WTC11 (cell line): Measurements from ENCODE around the gene UVRAG. TPM values are rescaled to one million over a fixed set of nuclear protein-coding genes. Genes with fewer than 3 reads are reported as not detected.

Experiments used
- ATAC-seq: fragments of 200-7000 bp; cut with Tn5 transposase; 2 replicates; pipeline ENCODE4 v1.10.0; 2021; ENCODE audit warnings: mild to moderate bottlenecking, moderate library complexity
- CTCF ChIA-PET: fragments of 300-600 bp; sonication (Branson Sonifier 250); formaldehyde crosslinking; loops from one replicate; lab custom pipeline; 2021; ENCODE audit warnings: antibody characterized with exemption; lab: Charles Lee
- POLR2A ChIA-PET: fragments of 350-600 bp; sonication (Branson Sonifier 250); formaldehyde crosslinking; loops from one replicate; lab custom pipeline; 2021; ENCODE audit warnings: antibody characterized with exemption; lab: Charles Lee
- DNase-seq: peaks from one replicate; pipeline ENCODE4 v3.0.0; 2021; ENCODE audit warnings: low spot score
- H3K27ac Mint-ChIP-seq: 2 replicates; pipeline ENCODE4 v1.8.0; 2021; ENCODE audit warnings: mixed read lengths
- H3K27me3 Mint-ChIP-seq: 2 replicates; pipeline ENCODE4 v1.8.0; 2021; ENCODE audit warnings: low read depth, mild to moderate bottlenecking, moderate library complexity, mixed read lengths
- H3K36me3 Mint-ChIP-seq: 2 replicates; pipeline ENCODE4 v1.8.0; 2021; ENCODE audit warnings: mixed read lengths
- H3K4me1 Mint-ChIP-seq: 2 replicates; pipeline ENCODE4 v1.8.0; 2022; ENCODE audit warnings: mixed read lengths
- H3K4me3 Mint-ChIP-seq: 2 replicates; pipeline ENCODE4 v1.8.0; 2021; ENCODE audit warnings: mild to moderate bottlenecking, moderate library complexity, mixed read lengths
- H3K9me3 Mint-ChIP-seq: 2 replicates; pipeline ENCODE4 v1.8.0; 2021; ENCODE audit warnings: mixed read lengths
- ATF1 ChIP-seq: sonication (generic); formaldehyde crosslinking; IDR thresholded peaks from 2 replicates; pipeline ENCODE4 v1.8.1; 2023; ENCODE audit warnings: mild to moderate bottlenecking, moderate library complexity, missing genetic modification reagents
- ATF3 ChIP-seq: sonication (generic); formaldehyde crosslinking; conservative IDR thresholded peaks from 2 replicates; pipeline ENCODE4 v1.8.1; 2022; ENCODE audit warnings: mild to moderate bottlenecking, missing genetic modification reagents
- CREB1 ChIP-seq: sonication (generic); formaldehyde crosslinking; IDR thresholded peaks from 2 replicates; pipeline ENCODE4 v1.8.0; 2023; ENCODE audit warnings: mild to moderate bottlenecking, missing genetic modification reagents
- CREM ChIP-seq: sonication (generic); formaldehyde crosslinking; IDR thresholded peaks from 2 replicates; pipeline ENCODE4 v1.8.1; 2022; ENCODE audit warnings: mild to moderate bottlenecking, missing genetic modification reagents, moderate library complexity
- HMGA2 ChIP-seq: fragments of 250-450 bp; sonication (Bioruptor Pico); IDR thresholded peaks from 2 replicates; pipeline ENCODE4 v1.4.0; 2021; ENCODE audit warnings: mild to moderate bottlenecking, moderate library complexity
- NR2C2 ChIP-seq: sonication (generic); formaldehyde crosslinking; IDR thresholded peaks from 2 replicates; pipeline ENCODE4 v1.8.0; 2022; ENCODE audit warnings: mild to moderate bottlenecking, missing genetic modification reagents
- NR3C1 ChIP-seq: sonication (generic); formaldehyde crosslinking; conservative IDR thresholded peaks from 2 replicates; pipeline ENCODE4 v1.8.1; 2023; ENCODE audit warnings: low read depth, mild to moderate bottlenecking, missing genetic modification reagents
- PRDM15 ChIP-seq: sonication (generic); formaldehyde crosslinking; IDR thresholded peaks from 2 replicates; pipeline ENCODE4 v1.8.0; 2022; ENCODE audit warnings: missing genetic modification reagents
- PREB ChIP-seq: sonication (generic); formaldehyde crosslinking; IDR thresholded peaks from 2 replicates; pipeline ENCODE4 v1.8.1; 2022; ENCODE audit warnings: mild to moderate bottlenecking, missing genetic modification reagents, moderate library complexity, borderline replicate concordance
- SP1 ChIP-seq: sonication (generic); formaldehyde crosslinking; conservative IDR thresholded peaks from 2 replicates; pipeline ENCODE4 v1.8.1; 2022; ENCODE audit warnings: missing genetic modification reagents
- ZBTB43 ChIP-seq: sonication (generic); formaldehyde crosslinking; IDR thresholded peaks from 2 replicates; pipeline ENCODE4 v1.8.1; 2023; ENCODE audit warnings: mild to moderate bottlenecking, missing genetic modification reagents
- ZMAT4 ChIP-seq: fragments of 250-450 bp; sonication (Bioruptor Pico); IDR thresholded peaks from 2 replicates; pipeline ENCODE4 v1.9.0; 2021; ENCODE audit warnings: mild to moderate bottlenecking
- ZNF138 ChIP-seq: sonication (generic); formaldehyde crosslinking; conservative IDR thresholded peaks from 2 replicates; pipeline ENCODE4 v1.8.1; 2022; ENCODE audit warnings: mild to moderate bottlenecking, moderate library complexity, missing genetic modification reagents
- ZNF232 ChIP-seq: sonication (generic); formaldehyde crosslinking; IDR thresholded peaks from 2 replicates; pipeline ENCODE4 v1.8.0; 2022; ENCODE audit warnings: mild to moderate bottlenecking, missing genetic modification reagents
- ZNF317 ChIP-seq: sonication (generic); formaldehyde crosslinking; IDR thresholded peaks from 2 replicates; pipeline ENCODE4 v1.8.1; 2023; ENCODE audit warnings: low read depth, mild to moderate bottlenecking, moderate library complexity, missing genetic modification reagents, borderline replicate concordance
- total RNA-seq: library from RNA; stranded (reverse); gene quantifications from 3 replicates; pipeline ENCODE4 v1.2.3, GENCODE V29; 2021

The UVRAG gene
- total RNA-seq, 1 experiment from 2014 or later, result 14.5 TPM

- H3K4me1 Mint-ChIP-seq, result peaks cover 7% of the 10 kb centered on the region
- no peaks in the 10 kb centered on the region for H3K27me3 Mint-ChIP-seq
- 0 out of 2 replicates have a peak, but pooled peaks cover under 1% of the 10 kb centered on the region for H3K9me3 Mint-ChIP-seq
- H3K4me3 Mint-ChIP-seq, result no peak overlapping the region
- DNase-seq (no peak), ATAC-seq (no peak)
- CTCF ChIA-PET, result no interaction called here
- no peak for TF ChIP-seq ATF3
- TF ChIP-seq CREM (CRISPR knock-in tag), result no peak
- TF ChIP-seq, all 79 proteins: peak for 0
- Mint-ChIP-seq H3K36me3 (no peaks in the 10 kb centered on the region), H3K27ac (peak overlapping the region; percentile 32; the same call in 1 of the 2 replicates)
- POLR2A ChIA-PET, result no interaction called here
These were observed 151.7 kb downstream of the UVRAG start for GRCh38 chr11:75966537-75967287.

- ChIA-PET POLR2A (no interaction called here), CTCF (no interaction called here)
- no peaks in the 10 kb centered on the region for H3K27me3 Mint-ChIP-seq
- TF ChIP-seq NR2C2 (CRISPR knock-in tag) (no peak), PRDM15 (CRISPR knock-in tag) (no peak), PREB (CRISPR knock-in tag) (no peak), HMGA2 (CRISPR knock-in tag) (no peak), ZMAT4 (CRISPR knock-in tag) (no peak), ZNF317 (no peak), ZNF138 (CRISPR knock-in tag) (no peak), ATF1 (CRISPR knock-in tag) (no peak), NR3C1 (CRISPR knock-in tag) (no peak), ZBTB43 (CRISPR knock-in tag) (no peak), SP1 (CRISPR knock-in tag) (no peak), ZNF232 (no peak), CREB1 (CRISPR knock-in tag) (no peak)
- H3K27ac Mint-ChIP-seq, result no peak overlapping the region
- ATAC-seq (no peak), DNase-seq (no peak)
- H3K36me3 Mint-ChIP-seq, result peaks cover 7% of the 10 kb centered on the region
- peaks cover 7% of the 10 kb centered on the region for H3K4me1 Mint-ChIP-seq
- H3K4me3 Mint-ChIP-seq, result no peak overlapping the region
- H3K9me3 Mint-ChIP-seq, result peaks cover 14% of the 10 kb centered on the region
These were observed 153.1 kb downstream of the UVRAG start for GRCh38 chr11:75968021-75968625.
